AG08396 (cell line): ENCODE measurements around the gene TNS3.
A peak's percentile ranks its signal among the peaks of the same experiment; 100 is the strongest.
"Not testable (repeated sequence)": the region's sequence is repeated elsewhere in the genome, so short reads cannot be mapped to it uniquely, and the experiment has no call there.

Experiments used
- DNase-seq: peaks from one replicate; pipeline ENCODE4 v3.0.0; 2012; ENCODE audit warnings: low spot score, mixed read lengths

The TNS3 gene

GRCh38 chr7:47452295-47452694 is 129.6 kb downstream of the TNS3 start:
- DNase-seq, result no peak

GRCh38 chr7:47451851-47452205 is 130.1 kb downstream of the TNS3 start:
- DNase-seq, result no peak

GRCh38 chr7:47449810-47450590 is 131.9 kb downstream of the TNS3 start:
- DNase-seq, result peak; percentile 72

- DNase-seq, result no peak
These were observed 132.9 kb downstream of the TNS3 start for GRCh38 chr7:47448971-47449370.

GRCh38 chr7:47447621-47448349 is 134.1 kb downstream of the TNS3 start:
- no peak for DNase-seq

- no peak for DNase-seq
These were observed 134.9 kb downstream of the TNS3 start for GRCh38 chr7:47446871-47447466.

- no peak for DNase-seq
These were observed 137.4 kb downstream of the TNS3 start for GRCh38 chr7:47444376-47445098.

GRCh38 chr7:47443049-47443448 is 138.9 kb downstream of the TNS3 start:
- DNase-seq, result no peak

- no peak for DNase-seq
These were observed 139.4 kb downstream of the TNS3 start for GRCh38 chr7:47442605-47442865.

GRCh38 chr7:47441796-47442604 is 139.9 kb downstream of the TNS3 start:
- no peak for DNase-seq

GRCh38 chr7:47441048-47441447 is 140.9 kb downstream of the TNS3 start:
- not testable (repeated sequence) for DNase-seq

GRCh38 chr7:47440320-47440719 is 141.6 kb downstream of the TNS3 start:
- no peak for DNase-seq

- no peak for DNase-seq
These were observed 142.7 kb downstream of the TNS3 start for GRCh38 chr7:47439181-47439667.

GRCh38 chr7:47438411-47439029 is 143.4 kb downstream of the TNS3 start:
- DNase-seq, result no peak

GRCh38 chr7:47435889-47436312 is 146.0 kb downstream of the TNS3 start:
- DNase-seq, result peak; percentile 69

- no peak for DNase-seq
These were observed 148.4 kb downstream of the TNS3 start for GRCh38 chr7:47433564-47433895.

GRCh38 chr7:47432671-47433563 is 149.0 kb downstream of the TNS3 start:
- DNase-seq, result no peak

- no peak for DNase-seq
These were observed 151.5 kb downstream of the TNS3 start for GRCh38 chr7:47430422-47430821.

- DNase-seq, result no peak
These were observed 153.0 kb downstream of the TNS3 start for GRCh38 chr7:47428768-47429472.
